ENCODE results near the gene CALCOCO2. TPM values are rescaled to one million over a fixed set of nuclear protein-coding genes. Genes with fewer than 3 reads are reported as not detected.

CALCOCO2 gene
- total and polyA plus RNA-seq, 2 of the 13 experiments (the other 11 are each of a cell fraction or from before 2014, with no cell fraction given) = 72.9 to 111 TPM

GRCh38 chr17:48795444-48796162, 35.2 kb upstream of the CALCOCO2 start (continued):
- TF ChIP-seq HOMEZ (CRISPR knock-in tag; IDR thresholded peaks at IDR 0.05; ENCODE audit: low read depth) (peak; percentile 47; the same call in 1 of the 2 replicates), ARID5B (CRISPR knock-in tag; IDR thresholded peaks at IDR 0.05) (peak; percentile 91), ZFP62 (CRISPR knock-in tag; IDR thresholded peaks at IDR 0.05) (no peak), HIC2 (CRISPR knock-in tag; IDR thresholded peaks at IDR 0.05; ENCODE audit: low read depth) (no peak), HOXA9 (CRISPR knock-in tag; IDR thresholded peaks at IDR 0.05; ENCODE audit: borderline replicate concordance) (no peak), NKX3-1 (CRISPR knock-in tag; IDR thresholded peaks at IDR 0.05) (no peak), GABPA (IDR thresholded peaks at IDR 0.05; ENCODE audit: low read depth, low read length) (no peak), GABPA (CRISPR knock-in tag; IDR thresholded peaks at IDR 0.05; ENCODE audit: low read depth) (no peak), HMG20A (CRISPR knock-in tag; IDR thresholded peaks at IDR 0.05; ENCODE audit: borderline replicate concordance) (peak; percentile 80; the same call in 1 of the 2 replicates), ZNF260 (CRISPR knock-in tag; IDR thresholded peaks at IDR 0.05; ENCODE audit: borderline replicate concordance, low read depth) (no peak), ATF7 (IDR thresholded peaks at IDR 0.05) (no peak), ATF7 (CRISPR knock-in tag; IDR thresholded peaks at IDR 0.05) (no peak), TOE1 (CRISPR knock-in tag; IDR thresholded peaks at IDR 0.05) (no peak), MAZ (IDR thresholded peaks at IDR 0.05; ENCODE audit: borderline replicate concordance, low read depth, low read length) (no peak), MAZ (CRISPR knock-in tag; IDR thresholded peaks at IDR 0.05; ENCODE audit: low read depth) (peak; percentile 24; the same call in 1 of the 2 replicates), NBN (conservative IDR thresholded peaks at IDR 0.05) (no peak), ZNF232 (CRISPR knock-in tag; IDR thresholded peaks at IDR 0.05; ENCODE audit: borderline replicate concordance) (no peak), KDM2A (CRISPR knock-in tag; IDR thresholded peaks at IDR 0.05; ENCODE audit: borderline replicate concordance, low read depth) (peak; percentile 27; the same call in 1 of the 2 replicates), FOXC1 (CRISPR knock-in tag; IDR thresholded peaks at IDR 0.05; ENCODE audit: borderline replicate concordance) (no peak; the same call in 1 of the 2 replicates), ZFP41 (CRISPR knock-in tag; IDR thresholded peaks at IDR 0.05; ENCODE audit: borderline replicate concordance) (no peak), ZNF337 (CRISPR knock-in tag; IDR thresholded peaks at IDR 0.05; ENCODE audit: borderline replicate concordance, low read depth) (peak; percentile 49; the same call in 1 of the 2 replicates), CCAR2 (optimal IDR thresholded peaks at IDR 0.05; ENCODE audit: low read depth, low read length) (no peak), TBL1XR1 (IDR thresholded peaks at IDR 0.05; ENCODE audit: borderline replicate concordance, low read length, partially characterized antibody) (peak; percentile 89), ZKSCAN1 (IDR thresholded peaks at IDR 0.05; ENCODE audit: low read length) (no peak), KAT7 (CRISPR knock-in tag; IDR thresholded peaks at IDR 0.05; ENCODE audit: borderline replicate concordance) (no peak)
